ENCODE data around the gene SRGAP2C. TPM values are rescaled to one million over a fixed set of nuclear protein-coding genes. Genes with fewer than 3 reads are reported as not detected.
A peak's percentile ranks its signal among the peaks of the same experiment; 100 is the strongest.
"Not testable (repeated sequence)": the region's sequence is repeated elsewhere in the genome, so short reads cannot be mapped to it uniquely, and the experiment has no call there.

SRGAP2C gene
- total RNA-seq, result 10 to 100 TPM; 19.1 to 23.5 TPM

DNA sequence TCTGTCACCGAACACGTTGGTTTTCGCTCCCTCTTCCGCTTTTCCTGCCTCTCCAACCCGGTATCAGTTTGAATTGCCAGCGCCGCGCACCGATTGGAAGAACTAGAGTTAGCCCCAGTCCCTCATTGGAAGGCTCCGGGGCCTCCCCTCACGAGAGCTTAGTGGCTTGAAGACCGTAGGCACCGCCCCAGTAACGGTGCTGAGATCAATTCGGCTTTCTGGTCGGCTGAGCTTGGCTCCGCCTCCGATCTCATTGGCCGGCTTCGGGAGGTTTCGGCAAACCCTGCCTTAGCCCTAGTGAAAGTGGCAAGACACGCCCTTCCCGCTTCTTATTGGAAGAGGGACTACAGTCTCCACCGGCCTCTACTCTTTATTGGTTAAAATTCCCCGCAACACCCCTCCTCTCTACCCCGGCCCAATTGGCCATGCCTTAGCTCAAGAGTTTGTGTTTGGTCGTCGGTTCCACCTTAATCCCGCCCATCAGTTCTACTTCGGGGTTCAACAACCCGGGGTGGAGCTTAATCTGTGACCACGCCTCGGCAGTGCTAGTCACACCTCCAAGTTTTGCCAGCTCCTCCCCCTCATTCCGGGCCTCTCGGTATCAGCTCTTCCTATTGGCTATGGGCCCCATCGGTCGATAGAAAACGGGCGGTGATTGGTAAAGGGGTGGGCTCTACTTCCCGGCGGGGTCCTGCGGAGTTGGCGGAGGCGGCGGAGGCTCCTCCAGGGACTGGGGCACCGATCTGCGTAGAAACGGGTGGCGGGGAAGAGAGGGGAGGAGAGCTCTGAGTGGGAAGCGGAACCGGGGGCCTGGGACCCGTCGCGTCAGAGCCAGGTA, at the start of gene SRGAP2C, which contains the start of gene FAM72B:
TSS of gene SRGAP2C (plus strand) at position 686 of the 838 bp plus-strand sequence. CDS start 2,472 bp downstream, outside the sequence.
TSS of gene FAM72B (minus strand) at position 51 of the 838 bp plus-strand sequence. CDS start 851 bp downstream, outside the sequence.
- not testable (repeated sequence) for H3K36me3 Mint-ChIP-seq (ENCODE audit: insufficient read depth in 2 of 2); H3K9me3 Mint-ChIP-seq; H3K4me1 Mint-ChIP-seq (ENCODE audit: low read depth); H3K27me3 Mint-ChIP-seq (ENCODE audit: low read depth)
- ATAC-seq (replicated peaks in 1 of 2) (peak; percentile 86 to 88), DNase-seq (peak; percentile 88 to 94)
- Mint-ChIP-seq H3K27ac (peak within 1 kb of the TSS; percentile 80), H3K4me3 (peak within 1 kb of the TSS; percentile 91 to 95)

DNA sequence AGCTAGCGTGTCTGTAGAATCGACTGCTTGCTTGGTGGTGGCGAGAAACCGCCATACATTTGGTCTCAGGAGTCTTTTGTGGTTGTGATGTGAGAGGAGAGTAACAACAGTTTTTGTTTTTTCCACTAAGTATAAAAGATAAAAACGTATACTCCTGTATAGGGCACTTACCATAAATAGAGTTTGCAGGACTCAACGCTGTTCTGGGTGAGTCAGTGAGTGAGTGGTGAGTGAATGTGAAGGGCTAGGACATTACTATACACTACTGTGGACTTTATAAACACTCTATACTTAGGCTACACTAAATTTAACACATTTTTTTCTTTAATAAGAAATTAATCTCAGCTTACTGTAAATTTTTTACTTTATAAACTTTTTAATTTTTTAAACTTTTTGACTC, 44.4 kb upstream of the SRGAP2C start:
- not testable (repeated sequence) for H3K4me1 Mint-ChIP-seq (ENCODE audit: low read depth); H3K9me3 Mint-ChIP-seq; DNase-seq; H3K4me3 Mint-ChIP-seq; H3K27me3 Mint-ChIP-seq (ENCODE audit: low read depth); H3K36me3 Mint-ChIP-seq (ENCODE audit: insufficient read depth in 2 of 2); H3K27ac Mint-ChIP-seq; ATAC-seq (replicated peaks in 1 of 2)

GRCh38 chr1:121148489-121149190, 36.1 kb upstream of the SRGAP2C start:
- H3K9me3 Mint-ChIP-seq; H3K36me3 Mint-ChIP-seq (ENCODE audit: insufficient read depth in 2 of 2); H3K4me3 Mint-ChIP-seq; DNase-seq; H3K27ac Mint-ChIP-seq; H3K4me1 Mint-ChIP-seq (ENCODE audit: low read depth); H3K27me3 Mint-ChIP-seq (ENCODE audit: low read depth): not testable (repeated sequence)
- peak; percentile 35 to 46 for ATAC-seq (replicated peaks in 1 of 2)

- not testable (repeated sequence) for H3K4me3 Mint-ChIP-seq; H3K36me3 Mint-ChIP-seq (ENCODE audit: insufficient read depth in 2 of 2); H3K4me1 Mint-ChIP-seq (ENCODE audit: low read depth); H3K27ac Mint-ChIP-seq; H3K27me3 Mint-ChIP-seq (ENCODE audit: low read depth); ATAC-seq (replicated peaks in 1 of 2); DNase-seq; H3K9me3 Mint-ChIP-seq
These were observed 33.5 kb upstream of the SRGAP2C start for GRCh38 chr1:121151294-121151693.

- H3K36me3 Mint-ChIP-seq (ENCODE audit: insufficient read depth in 2 of 2); DNase-seq; H3K9me3 Mint-ChIP-seq; ATAC-seq (replicated peaks in 1 of 2); H3K27me3 Mint-ChIP-seq (ENCODE audit: low read depth); H3K4me1 Mint-ChIP-seq (ENCODE audit: low read depth); H3K27ac Mint-ChIP-seq; H3K4me3 Mint-ChIP-seq: not testable (repeated sequence)
These were observed 32.0 kb upstream of the SRGAP2C start for GRCh38 chr1:121152788-121153187.

- not testable (repeated sequence) for DNase-seq; H3K27me3 Mint-ChIP-seq (ENCODE audit: low read depth); ATAC-seq (replicated peaks in 1 of 2); H3K4me1 Mint-ChIP-seq (ENCODE audit: low read depth); H3K4me3 Mint-ChIP-seq; H3K9me3 Mint-ChIP-seq; H3K27ac Mint-ChIP-seq; H3K36me3 Mint-ChIP-seq (ENCODE audit: insufficient read depth in 2 of 2)
These were observed 30.0 kb upstream of the SRGAP2C start for GRCh38 chr1:121154811-121155210.

GRCh38 chr1:121155671-121156358, 29.0 kb upstream of the SRGAP2C start:
- H3K27me3 Mint-ChIP-seq (ENCODE audit: low read depth); H3K36me3 Mint-ChIP-seq (ENCODE audit: insufficient read depth in 2 of 2); H3K4me1 Mint-ChIP-seq (ENCODE audit: low read depth); H3K27ac Mint-ChIP-seq; H3K4me3 Mint-ChIP-seq; ATAC-seq (replicated peaks in 1 of 2); H3K9me3 Mint-ChIP-seq; DNase-seq: not testable (repeated sequence)

GRCh38 chr1:121156958-121157603, 27.7 kb upstream of the SRGAP2C start:
- not testable (repeated sequence) for H3K27me3 Mint-ChIP-seq (ENCODE audit: low read depth)

GRCh38 chr1:121157609-121158008, 27.2 kb upstream of the SRGAP2C start:
- not testable (repeated sequence) for H3K4me3 Mint-ChIP-seq; DNase-seq; H3K4me1 Mint-ChIP-seq (ENCODE audit: low read depth); H3K27ac Mint-ChIP-seq; H3K36me3 Mint-ChIP-seq (ENCODE audit: insufficient read depth in 2 of 2); H3K27me3 Mint-ChIP-seq (ENCODE audit: low read depth); H3K9me3 Mint-ChIP-seq
- peak; percentile 38 to 40 for ATAC-seq (replicated peaks in 1 of 2)

More at GRCh38 chr1:121156958-121157603, 27.7 kb upstream of the SRGAP2C start:
- not testable (repeated sequence) for ATAC-seq (replicated peaks in 1 of 2); H3K4me3 Mint-ChIP-seq; H3K27ac Mint-ChIP-seq; H3K36me3 Mint-ChIP-seq (ENCODE audit: insufficient read depth in 2 of 2); H3K4me1 Mint-ChIP-seq (ENCODE audit: low read depth); DNase-seq; H3K9me3 Mint-ChIP-seq

- H3K36me3 Mint-ChIP-seq (ENCODE audit: insufficient read depth in 2 of 2); H3K27ac Mint-ChIP-seq; H3K9me3 Mint-ChIP-seq; H3K4me1 Mint-ChIP-seq (ENCODE audit: low read depth); DNase-seq; ATAC-seq (replicated peaks in 1 of 2); H3K4me3 Mint-ChIP-seq; H3K27me3 Mint-ChIP-seq (ENCODE audit: low read depth): not testable (repeated sequence)
These were observed 24.7 kb upstream of the SRGAP2C start for GRCh38 chr1:121160118-121160517.

- H3K4me1 Mint-ChIP-seq (ENCODE audit: low read depth); ATAC-seq (replicated peaks in 1 of 2); H3K36me3 Mint-ChIP-seq (ENCODE audit: insufficient read depth in 2 of 2); DNase-seq; H3K27ac Mint-ChIP-seq; H3K27me3 Mint-ChIP-seq (ENCODE audit: low read depth); H3K4me3 Mint-ChIP-seq; H3K9me3 Mint-ChIP-seq: not testable (repeated sequence)
These were observed 23.4 kb upstream of the SRGAP2C start for GRCh38 chr1:121161199-121161901.

Data from activated T-cell treated with anti-CD3 and anti-CD28 coated beads, Interleukin-2, amount 50 U/mL, for 72 hours (primary cell).